Right ventricle myocardium inferior (tissue), 1 donor: Measurements from ENCODE around the gene PSMC3. TPM values are rescaled to one million over a fixed set of nuclear protein-coding genes. Genes with fewer than 3 reads are reported as not detected.

Experiments used
- ATAC-seq: fragments of 200-7000 bp; cut with Tn5 transposase; one replicate; pipeline ENCODE4 v1.9.1; 2020; ENCODE audit warnings: mild to moderate bottlenecking, moderate library complexity
- DNase-seq: peaks from one replicate; pipeline ENCODE4 v3.0.0; 2021; ENCODE audit errors: missing footprints
- intact Hi-C: fragments of 100-400 bp; cut with DNase I; formaldehyde crosslinking; loops from one replicate; pipeline ENCODE4 v1.11.0; 2022
- total RNA-seq: library from RNA; stranded (reverse); fragmentation: NEBNext Ultra II Directional; extraction: Animal tissue kit (Norgen Biotek cat#: 25700); gene quantifications from one replicate; pipeline ENCODE4 v1.2.1, GENCODE V29; 2021
- donor health status: DM: no; HTN: yes; CAD: no; lungs with severe emphysema.

Gene PSMC3
- total RNA-seq, 1 donor from 2014 or later: 160 TPM

DNA sequence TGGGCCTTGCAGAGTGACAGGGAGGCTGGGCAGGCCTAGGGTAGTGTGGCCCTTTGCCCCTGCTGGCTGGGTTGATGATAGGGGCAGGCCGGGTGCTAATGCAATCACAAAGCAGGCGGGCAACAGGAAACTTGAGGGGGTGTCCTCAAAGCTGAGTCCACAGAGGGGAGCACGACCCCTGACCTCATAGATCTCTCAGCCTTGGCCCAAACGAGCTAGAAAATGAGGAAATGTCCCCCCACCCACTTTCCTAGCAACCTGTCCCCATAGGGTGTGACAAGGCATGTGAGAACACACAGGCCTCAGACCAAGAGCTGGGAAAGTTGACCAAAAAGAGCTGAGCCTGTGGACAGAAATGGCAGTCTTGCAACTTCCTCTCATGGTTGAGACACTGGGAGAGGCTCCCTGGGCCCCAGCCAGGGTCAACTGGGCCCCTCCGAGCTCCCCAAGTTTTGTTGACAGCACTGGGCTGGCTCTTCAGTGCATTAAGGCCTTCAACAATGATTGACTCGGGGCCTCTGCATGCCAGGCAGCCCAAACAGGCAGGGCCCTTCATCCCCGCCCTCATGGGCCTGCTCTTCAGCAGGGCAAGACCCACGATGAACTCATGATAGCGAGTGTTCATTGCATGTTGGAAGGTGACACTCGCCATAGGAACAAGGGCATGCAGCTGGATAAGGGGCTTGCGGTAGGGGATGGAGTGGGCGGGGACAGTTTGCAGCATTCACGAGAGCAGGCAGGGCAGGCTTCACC, 38.1 kb downstream of the PSMC3 start:
- intact Hi-C loops: loop anchor here (10.0 kb wide), 1 partner anchor 457 kb away; the partner anchor contains the start of gene NUP160
- peak; percentile 65 for DNase-seq
- no peak for ATAC-seq

- intact Hi-C loops: loop anchor here (10.0 kb wide), 1 partner anchor 460 kb away; the partner anchor contains the start of gene NUP160
- no peak for DNase-seq
- ATAC-seq: no peak
Measured at GRCh38 chr11:47384498-47384897, 41.7 kb downstream of the PSMC3 start.

DNA sequence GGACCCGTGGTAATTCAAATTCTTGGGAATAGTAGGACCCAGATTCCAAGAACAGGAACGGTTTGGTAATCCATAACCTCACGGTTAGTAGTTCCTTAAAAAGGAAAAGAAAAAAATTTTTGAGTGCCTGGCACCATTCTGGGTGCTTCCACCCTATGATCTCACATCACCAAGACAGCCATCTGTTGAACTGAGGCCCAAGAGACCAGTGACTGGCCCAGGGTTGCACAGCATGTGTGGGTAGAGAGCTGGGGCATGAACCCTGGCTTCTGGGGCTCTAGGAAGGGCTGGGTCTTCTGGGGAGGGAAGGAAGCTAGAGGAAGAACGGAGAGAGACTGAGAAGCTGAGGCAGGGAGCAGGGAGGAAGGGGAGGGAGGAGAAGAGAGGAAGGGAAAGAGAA, 43.2 kb downstream of the PSMC3 start:
- DNase-seq (no peak), ATAC-seq (peak; percentile 15)
- intact Hi-C loops: loop anchor here (10.0 kb wide), 1 partner anchor 462 kb away; the partner anchor contains the start of gene NUP160

DNA sequence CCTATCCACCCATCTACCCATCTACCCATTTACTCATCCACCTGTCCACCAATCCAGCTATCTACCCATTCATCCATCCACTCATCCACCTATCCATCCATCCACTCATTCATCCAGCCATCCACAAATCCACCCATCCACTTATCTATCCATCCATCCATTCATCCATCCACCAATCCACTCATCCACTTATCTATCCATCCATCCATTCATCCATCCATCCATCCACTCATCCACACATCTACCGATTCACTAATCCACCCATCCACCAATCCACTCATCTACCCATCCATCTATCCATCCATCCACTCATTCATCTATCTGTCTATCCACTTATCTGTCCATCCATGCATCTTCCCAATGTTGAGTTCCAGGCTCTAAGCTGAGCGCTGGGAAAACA, 46.2 kb downstream of the PSMC3 start:
- ATAC-seq (no peak), DNase-seq (no peak)
- intact Hi-C loops: loop anchor here (10.0 kb wide), 1 partner anchor 465 kb away; the partner anchor contains the start of gene NUP160

GRCh38 chr11:47379317-47379716, 46.9 kb downstream of the PSMC3 start:
- DNase-seq: no peak
- no peak for ATAC-seq
- intact Hi-C loops: loop anchor here (10.0 kb wide), 2 partner anchors 175 to 235 kb away; partner anchors contain the start of gene CELF1

GRCh38 chr11:47378836-47379170, 47.4 kb downstream of the PSMC3 start:
- intact Hi-C loops: loop anchor here (10.0 kb wide), 2 partner anchors 176 to 236 kb away; partner anchors contain the start of gene CELF1
- DNase-seq: no peak
- ATAC-seq: no peak

- ATAC-seq: peak; percentile 60
- intact Hi-C loops: loop anchor here (10.0 kb wide), 2 partner anchors 177 to 237 kb away; partner anchors contain the start of gene CELF1
- DNase-seq: peak; percentile 91
Measured at GRCh38 chr11:47378010-47378835, 48.0 kb downstream of the PSMC3 start, which contains the start of gene SPI1. Gene SPI1, minus strand, starts transcription at chr11:47378547. Its CDS starts 194 bp downstream, at chr11:47378353.

DNA sequence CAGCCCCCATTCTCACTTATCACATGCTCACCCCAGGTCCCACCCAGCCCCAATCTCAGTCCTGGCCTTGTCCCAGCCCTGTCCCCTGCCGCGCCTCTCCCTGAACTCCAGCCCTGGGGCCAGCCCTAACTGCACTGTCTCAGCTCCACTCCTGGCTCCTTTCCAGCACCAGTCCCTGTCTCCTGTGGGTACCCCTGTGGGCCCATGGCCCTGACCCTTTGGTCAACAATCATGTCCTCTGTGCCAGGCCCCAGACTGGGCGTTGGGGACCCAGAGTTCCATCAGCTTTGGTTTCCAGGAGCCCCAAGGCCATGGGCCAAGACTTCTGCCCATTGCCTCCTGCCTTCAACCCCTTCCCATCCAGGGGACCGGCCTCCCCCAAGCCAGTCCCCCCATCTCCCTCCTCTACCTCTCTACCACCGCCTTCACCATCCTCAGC, 48.6 kb downstream of the PSMC3 start:
- peak; percentile 31 for ATAC-seq
- intact Hi-C loops: loop anchor here (10.0 kb wide), 2 partner anchors 177 to 237 kb away; partner anchors contain the start of gene CELF1
- DNase-seq: no peak

- intact Hi-C loops: loop anchor here (10.0 kb wide), 2 partner anchors 178 to 238 kb away; partner anchors contain the start of gene CELF1
- peak; percentile 90 for DNase-seq
Measured at GRCh38 chr11:47376525-47377371, 49.5 kb downstream of the PSMC3 start.

GRCh38 chr11:47376107-47376524, 50.1 kb downstream of the PSMC3 start:
- DNase-seq: no peak
- no peak for ATAC-seq
- intact Hi-C loops: loop anchor here (10.0 kb wide), 2 partner anchors 179 to 239 kb away; partner anchors contain the start of gene CELF1

More at GRCh38 chr11:47376525-47377371, 49.5 kb downstream of the PSMC3 start:
- peak; percentile 50 for ATAC-seq

GRCh38 chr11:47375546-47376085, 50.6 kb downstream of the PSMC3 start:
- DNase-seq (no peak), ATAC-seq (no peak)
- intact Hi-C loops: loop anchor here (2.0 to 10.0 kb wide), 4 partner anchors 33 to 239 kb away; partner anchors contain the start of genes CELF1 and SLC39A13

GRCh38 chr11:47375020-47375419, 51.2 kb downstream of the PSMC3 start:
- intact Hi-C loops: loop anchor here (2.0 to 10.0 kb wide), 4 partner anchors 34 to 240 kb away; partner anchors contain the start of genes CELF1 and SLC39A13
- ATAC-seq (no peak), DNase-seq (no peak)

- intact Hi-C loops: loop anchor here (2.0 to 10.0 kb wide), 4 partner anchors 34 to 240 kb away; partner anchors contain the start of genes CELF1 and SLC39A13
- no peak for ATAC-seq
- DNase-seq: no peak
Measured at GRCh38 chr11:47374720-47375019, 51.6 kb downstream of the PSMC3 start.

DNA sequence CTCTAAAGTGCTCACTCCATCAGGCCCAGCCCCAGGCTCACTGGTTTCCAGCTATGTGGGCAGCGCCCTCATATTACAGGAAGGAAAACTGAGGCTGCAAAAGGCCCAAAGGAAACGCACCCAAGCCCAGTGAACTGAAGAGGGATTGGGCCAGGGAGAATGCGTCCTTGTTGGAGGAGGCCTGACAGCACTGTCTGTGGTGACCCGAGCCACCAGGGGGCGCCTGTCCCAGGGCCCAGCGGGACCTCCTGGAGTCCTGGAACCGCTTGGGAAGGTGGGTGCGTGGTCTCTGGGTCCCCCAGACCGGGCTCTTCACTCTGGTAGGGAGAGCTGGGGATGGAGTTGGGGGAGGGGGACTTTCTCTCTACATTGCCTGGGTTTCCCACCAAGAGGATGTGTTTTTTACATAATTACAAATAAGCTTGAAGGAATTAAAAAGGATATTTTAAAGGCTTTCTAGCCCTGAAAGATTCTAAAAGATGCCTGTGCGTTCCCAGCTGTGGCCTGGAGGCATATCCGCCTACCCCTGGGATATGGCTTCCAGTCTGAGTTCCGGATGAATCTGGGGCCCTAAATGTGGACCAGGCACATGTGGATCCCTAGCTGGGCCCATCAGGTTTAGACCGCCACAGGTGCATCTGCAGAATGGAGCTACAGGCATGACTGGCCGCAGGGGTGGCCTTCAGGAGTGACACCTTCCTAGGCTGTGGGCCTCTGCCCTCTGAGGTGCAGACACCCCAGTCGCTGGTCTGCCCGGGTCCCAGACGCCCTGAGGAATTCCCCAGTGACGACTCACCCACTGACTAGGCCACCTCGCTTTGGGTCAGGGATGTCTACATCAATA, 52.1 kb downstream of the PSMC3 start:
- ATAC-seq (peak; percentile 80), DNase-seq (peak; percentile 93)
- intact Hi-C loops: loop anchor here (2.0 to 10.0 kb wide), 4 partner anchors 35 to 241 kb away; partner anchors contain the start of genes CELF1 and SLC39A13

- intact Hi-C loops: loop anchor here (10.0 kb wide), 2 partner anchors 182 to 242 kb away; partner anchors contain the start of gene CELF1
- ATAC-seq (no peak), DNase-seq (no peak)
Measured at GRCh38 chr11:47372422-47372821, 53.8 kb downstream of the PSMC3 start.

- intact Hi-C loops: loop anchor here (10.0 kb wide), 2 partner anchors 185 to 245 kb away; partner anchors contain the start of gene CELF1
- ATAC-seq: no peak
- no peak for DNase-seq
Measured at GRCh38 chr11:47369676-47370075, 56.6 kb downstream of the PSMC3 start.
